GM21390 (cell line): Measurements from ENCODE around the gene UBE2Q2.

Experiments used
- ATAC-seq: cut with Tn5 transposase; IDR thresholded peaks from one replicate; pipeline ENCODE4 v1.9.1; 2021; ENCODE audit not compliant: unreplicated experiment

UBE2Q2 gene

DNA sequence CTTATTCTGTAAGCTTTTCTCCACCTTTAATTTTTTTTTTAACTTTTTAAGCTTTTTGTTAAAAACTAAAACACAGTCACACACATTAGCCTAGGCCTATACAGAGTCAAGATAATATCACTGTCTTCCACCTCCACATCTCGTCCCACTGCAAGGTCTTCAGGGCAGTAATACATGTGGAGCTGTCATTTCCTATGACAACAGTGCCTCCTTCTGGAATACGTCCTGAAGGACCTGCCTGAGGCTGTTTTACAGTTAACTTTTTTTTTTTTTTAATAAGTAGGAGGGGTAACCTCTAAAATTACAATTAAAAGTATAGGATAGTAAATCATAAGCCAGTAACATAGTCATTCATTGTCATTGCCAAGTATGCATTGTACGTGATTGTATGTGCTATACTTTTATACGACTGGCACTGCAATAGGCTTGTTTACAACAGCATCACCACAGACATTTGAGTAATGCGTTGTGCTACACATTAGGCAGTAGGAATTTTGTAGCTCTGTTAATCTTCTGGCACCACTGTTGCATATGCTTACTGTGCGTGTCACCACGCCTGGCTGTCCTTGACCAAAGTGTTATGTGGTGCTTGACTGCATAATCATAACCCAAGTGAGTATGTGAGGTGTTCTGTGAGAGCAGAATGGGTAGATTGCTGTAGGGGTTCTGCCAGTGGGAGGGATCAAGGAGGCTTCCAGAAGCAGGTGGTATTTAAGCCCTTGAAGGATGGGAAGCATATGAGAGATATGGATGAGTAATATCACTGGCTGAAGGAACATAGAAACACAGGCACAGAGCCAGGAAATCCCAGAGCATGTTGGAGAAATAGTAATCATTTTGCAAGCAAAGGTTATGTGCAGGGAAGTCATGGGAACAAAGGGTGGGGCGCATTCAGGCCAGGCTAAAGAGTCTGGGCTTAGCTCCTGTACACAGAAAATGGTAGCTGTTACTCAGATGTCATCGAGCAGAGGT is 78.8 kb downstream of the UBE2Q2 start:
- ATAC-seq, result no peak

- ATAC-seq, result no peak
These were observed 80.5 kb downstream of the UBE2Q2 start for GRCh38 chr15:75923756-75924155.

DNA sequence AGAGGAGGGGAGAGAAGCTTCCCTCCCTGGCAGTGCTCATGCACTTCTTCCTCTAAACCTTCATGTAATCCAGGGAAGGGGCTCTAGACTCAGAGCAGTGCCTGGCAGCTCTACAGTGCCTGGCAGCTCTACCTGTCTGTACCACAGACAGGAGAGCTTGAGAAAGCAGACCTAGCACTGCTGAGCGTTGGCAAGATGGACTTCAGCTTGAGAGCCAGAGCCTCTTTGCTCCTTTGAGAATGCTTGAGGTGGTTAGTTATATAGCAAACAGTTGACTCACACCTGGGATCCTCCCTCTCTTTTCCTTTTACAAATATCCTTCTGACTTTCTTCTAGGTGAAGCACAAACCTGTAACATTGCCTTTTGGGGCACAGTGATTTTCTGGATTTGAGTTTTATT is 81.3 kb downstream of the UBE2Q2 start:
- ATAC-seq, result no peak

DNA sequence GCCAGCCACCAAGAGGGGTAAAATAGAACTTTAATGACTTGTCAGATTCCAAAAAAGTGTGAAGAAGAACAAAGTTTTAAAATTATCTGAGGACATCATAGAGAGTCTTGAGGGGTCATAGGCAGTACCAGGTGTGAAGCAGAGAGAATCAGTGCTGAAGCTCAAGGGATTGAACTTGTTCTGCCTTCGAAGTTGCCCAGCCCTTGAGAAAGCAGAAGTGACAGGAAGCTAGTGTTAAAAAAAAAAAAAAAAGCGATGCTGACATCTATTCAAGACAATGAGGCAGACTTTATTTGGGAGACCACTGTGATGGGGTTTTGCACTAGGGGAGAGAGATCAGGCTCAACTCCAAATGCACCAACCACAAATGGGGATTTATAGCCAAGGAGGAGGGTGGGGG is 82.2 kb downstream of the UBE2Q2 start:
- ATAC-seq, result no peak

DNA sequence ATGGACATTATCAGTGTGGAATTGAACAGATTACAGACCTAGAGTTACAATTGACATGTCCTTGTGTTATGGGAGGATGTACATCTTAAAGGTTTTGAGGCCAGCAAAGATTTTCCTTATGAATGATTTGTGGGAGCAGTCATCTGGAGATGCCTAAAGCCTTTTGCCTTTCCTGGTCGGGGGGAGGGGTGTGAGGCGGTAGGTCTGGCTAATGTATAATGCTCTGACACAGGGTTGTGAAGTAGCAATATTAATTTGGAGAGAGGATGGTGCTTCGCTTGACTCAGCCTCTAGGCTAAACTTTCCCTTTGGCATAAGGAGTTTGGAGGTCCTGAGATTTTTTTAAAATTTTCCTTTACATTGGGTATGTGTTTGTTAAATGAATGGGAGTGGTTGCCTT is 83.7 kb downstream of the UBE2Q2 start:
- ATAC-seq, result no peak

DNA sequence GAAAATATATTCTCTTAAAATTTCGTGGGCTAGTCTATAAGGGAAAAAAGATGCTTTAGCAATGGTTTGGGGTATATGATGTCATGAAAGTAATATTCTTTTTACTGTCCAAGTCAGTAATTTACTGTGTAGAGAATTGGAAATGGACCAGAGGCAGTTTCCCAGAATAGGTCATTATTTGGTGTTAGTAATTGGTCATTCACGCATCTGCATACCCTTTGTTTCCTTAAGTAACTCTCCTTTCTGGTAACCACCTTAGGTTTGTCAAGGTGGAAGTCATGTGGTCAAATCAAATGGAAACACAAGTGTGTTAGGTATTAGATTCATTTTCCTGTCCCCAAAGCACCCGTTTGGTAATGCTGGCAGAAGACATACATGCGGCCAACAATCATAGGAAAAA is 84.4 kb downstream of the UBE2Q2 start:
- no peak for ATAC-seq

DNA sequence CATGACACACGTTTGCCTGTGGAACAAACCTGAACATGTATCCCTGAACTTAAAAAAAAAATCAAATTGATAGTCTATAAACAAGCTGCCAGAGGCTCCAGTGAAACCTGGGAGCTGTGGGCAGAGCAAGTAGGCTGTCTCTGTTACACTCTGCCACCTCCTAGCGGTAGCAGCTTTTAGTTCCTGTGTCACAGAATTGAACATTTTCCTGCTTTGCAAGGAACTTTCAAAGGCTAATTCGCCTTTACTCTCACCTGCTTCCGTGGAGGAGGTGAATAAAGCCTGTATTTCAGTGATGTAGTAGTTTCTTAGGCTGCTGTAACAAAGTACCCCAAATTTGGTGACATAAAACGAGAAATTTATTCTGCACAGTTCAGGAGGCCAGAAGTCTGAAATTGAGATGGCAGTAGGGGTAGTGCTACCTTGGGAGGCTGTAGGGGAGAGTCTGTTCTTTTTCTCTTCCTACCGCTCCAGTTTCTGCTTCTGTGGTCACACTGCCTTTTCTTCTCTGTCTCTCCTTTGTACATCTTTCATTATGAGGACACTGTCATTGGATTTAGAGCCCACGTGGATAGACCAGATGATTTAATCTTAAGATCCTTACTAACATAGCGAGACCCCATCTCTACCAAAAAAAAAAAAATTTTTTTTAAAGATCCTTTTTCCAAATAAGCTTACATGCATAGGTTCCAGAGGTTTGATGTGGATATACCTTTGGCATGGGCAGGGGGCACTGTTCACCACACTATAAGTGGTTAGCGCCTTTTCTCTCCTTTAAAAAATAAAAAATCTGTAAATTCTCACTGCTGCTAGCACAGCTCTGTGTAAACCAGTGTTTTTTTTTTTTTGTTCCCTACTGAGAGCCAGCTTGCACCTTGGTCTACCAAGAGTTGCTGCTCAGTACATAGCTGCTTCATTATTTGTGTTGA is 85.7 kb downstream of the UBE2Q2 start:
- no peak for ATAC-seq

GRCh38 chr15:75929799-75930565 is 86.7 kb downstream of the UBE2Q2 start:
- no peak for ATAC-seq

DNA sequence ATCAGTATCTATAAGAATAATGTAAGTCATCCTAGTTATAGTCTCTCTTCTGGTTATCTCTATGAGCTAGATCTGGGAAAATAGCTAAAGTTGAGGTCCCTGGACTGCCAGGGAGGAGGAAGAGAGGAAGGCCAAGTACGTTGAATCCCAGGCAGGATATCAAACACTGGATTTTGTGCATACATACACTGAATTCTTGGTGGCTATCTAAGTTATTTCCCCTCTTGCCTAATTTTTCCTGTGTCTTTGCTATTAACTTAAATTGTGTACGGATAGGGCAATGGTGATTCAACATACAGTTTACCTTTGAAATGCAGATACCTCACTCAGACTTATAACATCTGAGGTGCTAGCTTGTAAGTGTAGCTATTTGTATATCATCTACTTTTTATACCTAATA is 87.6 kb downstream of the UBE2Q2 start:
- ATAC-seq, result no peak

DNA sequence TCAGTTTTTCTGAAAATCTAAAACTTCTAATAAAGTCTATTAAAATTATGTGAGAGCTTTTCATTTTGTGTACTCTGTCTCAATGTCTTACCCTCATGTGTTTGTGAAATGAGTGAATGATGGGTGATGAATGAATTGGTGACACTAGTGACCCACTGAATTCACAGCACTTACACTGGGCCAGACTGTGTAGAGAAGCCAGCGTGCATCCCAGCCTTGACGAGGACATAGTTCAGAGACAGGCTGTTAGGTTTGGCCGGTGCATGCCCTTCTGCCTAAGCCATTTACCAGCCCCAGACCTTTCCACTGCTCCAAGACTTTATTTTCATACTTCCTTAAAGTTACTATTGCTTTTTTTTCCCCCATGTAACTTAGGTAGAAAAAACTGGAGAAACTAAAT is 99.2 kb downstream of the UBE2Q2 start:
- ATAC-seq, result no peak

- no peak for ATAC-seq
These were observed 100.0 kb downstream of the UBE2Q2 start for GRCh38 chr15:75943246-75943645.

GRCh38 chr15:75943713-75944215 is 100.5 kb downstream of the UBE2Q2 start:
- ATAC-seq, result no peak

DNA sequence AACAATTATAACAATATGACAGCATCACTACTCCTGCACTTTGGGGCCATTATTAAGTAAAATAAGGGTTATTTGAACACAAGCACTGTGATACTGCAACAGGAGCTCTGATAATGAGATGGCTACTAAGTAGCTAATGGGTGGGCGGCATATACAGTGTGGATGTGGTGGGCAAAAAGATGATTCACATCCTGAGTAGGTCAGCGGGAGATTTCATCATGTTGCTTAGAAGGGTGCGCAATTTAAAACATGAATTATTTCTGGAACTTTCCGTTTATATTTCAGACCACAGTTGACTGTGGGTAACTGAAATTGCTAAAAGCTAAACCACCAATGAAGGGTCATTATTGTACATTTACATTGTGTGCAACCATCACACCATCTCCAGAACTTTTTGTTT is 102.7 kb downstream of the UBE2Q2 start:
- ATAC-seq, result no peak

- no peak for ATAC-seq
These were observed 103.8 kb downstream of the UBE2Q2 start for GRCh38 chr15:75947092-75947491.

DNA sequence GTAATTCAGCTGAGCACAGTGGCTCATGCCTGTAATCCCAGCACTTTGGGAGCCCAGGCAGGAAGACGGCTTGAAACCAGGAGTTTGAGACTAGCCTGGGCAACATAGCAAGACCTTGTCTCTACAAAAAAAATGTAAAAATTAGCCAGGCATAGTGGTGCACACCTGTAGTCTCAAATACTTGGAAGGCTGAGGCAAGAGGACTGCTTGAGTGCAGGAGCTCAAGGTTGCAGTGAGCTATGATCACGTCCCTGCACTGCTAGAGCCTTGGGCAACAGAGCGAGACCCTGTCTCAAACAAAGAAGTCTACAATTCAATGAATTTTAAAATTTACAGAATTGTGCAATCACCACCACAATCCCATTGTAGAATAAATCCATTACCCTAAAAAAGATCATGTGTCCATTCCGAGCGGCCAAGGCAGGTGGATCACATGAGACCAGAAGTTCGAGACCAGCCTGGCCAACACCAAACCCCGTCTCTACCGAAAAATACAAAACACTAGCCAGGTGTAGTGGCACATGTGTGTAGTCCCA is 105.6 kb downstream of the UBE2Q2 start:
- ATAC-seq, result no peak
